GM21717 (cell line): ENCODE data around the gene ATRAID.

ENCODE experiments used
- ATAC-seq: cut with Tn5 transposase; IDR thresholded peaks from one replicate; pipeline ENCODE4 v1.9.1; 2021; ENCODE audit warnings: mild to moderate bottlenecking, moderate library complexity; ENCODE audit not compliant: unreplicated experiment

The ATRAID gene

GRCh38 chr2:27247893-27248292, 36.1 kb downstream of the ATRAID start:
- no peak for ATAC-seq

- no peak for ATAC-seq
Measured at GRCh38 chr2:27249159-27249890, 37.5 kb downstream of the ATRAID start.

DNA sequence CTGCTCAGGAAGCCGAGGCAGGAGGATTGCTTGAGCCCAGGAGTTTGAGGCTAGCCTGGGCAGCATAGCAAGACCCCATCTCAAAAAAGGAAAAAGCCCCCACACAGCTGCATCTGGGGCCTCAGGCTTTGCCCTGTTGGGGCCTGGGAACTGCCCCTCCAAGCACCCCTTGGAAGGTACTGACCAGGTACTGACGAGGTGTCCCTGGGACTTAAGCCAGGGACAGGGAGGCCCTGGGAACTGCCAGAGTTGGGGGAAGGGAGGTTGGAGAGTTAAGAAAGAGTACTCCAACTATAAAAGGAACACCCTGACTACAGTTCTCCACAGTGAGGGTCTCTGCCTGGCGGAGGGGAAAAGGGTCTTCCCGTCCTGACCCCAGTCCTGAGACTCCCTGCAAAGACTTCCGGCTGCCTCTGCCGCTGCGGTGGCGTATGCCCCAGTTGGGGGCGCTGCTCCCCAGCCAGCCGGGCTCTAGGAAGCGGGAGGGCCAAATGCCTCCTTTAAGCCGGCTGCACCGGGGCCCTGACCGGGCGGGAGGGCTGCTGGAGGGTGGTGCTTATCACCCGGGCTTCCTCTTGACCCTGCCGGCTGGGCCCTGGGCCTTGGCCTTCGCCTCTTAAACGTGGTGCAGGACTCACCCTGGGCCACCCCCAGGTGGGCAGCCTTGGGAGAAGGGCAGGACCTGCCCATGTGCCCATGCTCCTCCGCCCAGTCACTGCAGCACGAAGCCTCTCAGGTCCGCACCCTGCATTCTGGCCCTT, 38.2 kb downstream of the ATRAID start:
- no peak for ATAC-seq

GRCh38 chr2:27250652-27251379, 39.0 kb downstream of the ATRAID start:
- no peak for ATAC-seq

DNA sequence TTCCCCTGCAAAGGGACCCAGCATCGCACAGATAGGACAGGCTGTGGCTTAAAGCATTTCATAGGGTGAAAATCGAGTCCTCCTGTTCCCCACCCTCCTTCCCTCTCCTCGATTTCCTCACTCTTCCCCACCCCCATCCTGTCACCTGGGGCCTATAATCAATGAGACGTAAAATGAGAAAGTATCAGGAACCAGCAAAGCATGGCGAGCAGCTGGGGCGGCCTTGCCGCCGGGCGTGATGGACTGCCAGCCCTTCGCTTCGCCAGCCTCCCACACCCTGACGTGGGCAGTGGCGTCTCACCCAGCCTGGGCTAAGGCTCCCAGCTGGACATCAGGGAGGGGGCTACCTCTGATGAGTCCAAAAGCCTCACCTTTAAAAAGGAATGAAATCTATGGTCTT, 39.9 kb downstream of the ATRAID start:
- no peak for ATAC-seq

DNA sequence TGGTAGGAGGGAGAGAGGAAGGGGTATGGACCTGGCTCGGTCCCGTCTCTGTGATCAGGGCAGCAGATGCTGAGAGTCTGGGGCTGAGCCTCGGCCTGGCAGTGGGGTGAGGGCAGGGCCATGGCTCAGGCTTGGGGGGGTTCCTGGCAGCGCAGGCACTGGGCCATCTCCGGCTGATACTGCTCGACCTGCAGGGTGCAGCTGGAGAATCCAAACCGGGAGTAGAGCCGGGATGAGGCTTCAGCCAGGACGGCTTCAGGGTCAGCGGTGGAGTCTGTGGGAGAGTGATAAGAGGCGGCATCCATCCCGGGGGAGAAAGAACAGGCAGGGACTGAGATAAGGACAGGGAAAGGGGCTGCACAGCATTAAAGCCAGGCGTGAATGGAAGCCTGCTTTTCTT, 43.3 kb downstream of the ATRAID start:
- ATAC-seq = no peak

DNA sequence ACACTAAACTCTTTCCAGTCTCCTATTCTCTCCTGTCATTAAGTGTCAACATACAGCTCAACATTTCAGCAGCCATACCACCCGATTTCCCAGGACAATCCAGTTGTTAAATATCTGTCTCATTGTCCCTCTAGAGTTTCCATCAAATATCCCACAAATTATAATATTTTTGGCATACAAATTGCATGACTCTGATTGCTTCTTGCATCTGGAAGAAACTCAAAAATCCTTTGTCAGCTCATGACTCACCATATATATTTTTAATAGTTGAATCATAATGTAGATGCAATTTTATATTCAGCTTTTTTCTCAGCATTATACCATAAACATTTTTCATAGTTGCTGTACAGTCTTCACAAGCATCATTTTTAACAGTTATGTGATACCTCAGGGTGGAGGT, 43.8 kb downstream of the ATRAID start:
- ATAC-seq = no peak

DNA sequence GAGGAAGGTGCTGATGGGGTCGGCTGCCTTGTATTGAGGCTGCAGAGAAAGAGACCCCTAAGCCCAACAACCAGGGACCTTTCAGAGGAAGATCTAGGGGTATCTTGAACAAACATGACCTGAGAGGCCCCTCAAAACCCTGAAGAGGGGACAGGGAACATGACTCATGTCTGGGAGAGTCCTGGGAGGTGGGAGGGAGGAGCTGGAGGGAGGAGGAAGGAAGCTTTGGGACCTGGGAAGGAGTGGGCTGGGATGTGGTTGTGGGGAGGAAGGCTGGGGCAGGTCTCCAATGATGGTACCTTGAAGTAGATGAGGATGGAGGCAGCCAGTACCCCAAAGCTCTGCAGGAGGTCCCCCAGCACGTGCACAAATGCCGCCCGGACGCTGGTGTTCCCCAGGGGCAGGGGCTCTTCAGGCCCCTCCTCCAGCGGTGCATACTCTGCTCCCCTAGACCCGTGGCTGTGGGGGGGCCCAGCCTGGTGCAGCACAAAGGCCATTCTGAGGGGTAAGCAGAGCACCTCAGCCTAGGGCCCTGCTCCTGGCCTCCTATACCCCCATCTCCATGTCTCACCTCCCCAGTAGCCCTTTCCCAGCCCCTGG, 45.1 kb downstream of the ATRAID start:
- no peak for ATAC-seq

DNA sequence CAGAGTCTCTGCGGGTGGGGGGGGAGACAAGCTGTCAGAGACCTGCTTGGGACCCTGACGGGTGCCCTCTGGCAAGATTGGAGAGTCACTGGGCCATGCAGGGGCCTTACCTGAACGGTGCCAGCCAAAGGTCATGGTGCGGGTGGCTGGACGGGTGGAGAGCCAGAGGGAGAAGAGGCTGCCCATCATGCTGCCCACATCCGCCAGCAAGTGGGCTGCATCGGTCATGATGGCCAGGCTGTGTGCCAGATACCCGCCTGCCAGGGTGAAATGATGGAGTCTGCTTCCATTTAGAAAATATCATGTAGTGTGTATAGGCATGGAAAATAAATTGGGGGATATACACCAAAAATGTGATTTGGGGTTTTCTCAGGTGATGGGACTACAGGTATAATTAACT, 46.2 kb downstream of the ATRAID start:
- ATAC-seq = no peak

DNA sequence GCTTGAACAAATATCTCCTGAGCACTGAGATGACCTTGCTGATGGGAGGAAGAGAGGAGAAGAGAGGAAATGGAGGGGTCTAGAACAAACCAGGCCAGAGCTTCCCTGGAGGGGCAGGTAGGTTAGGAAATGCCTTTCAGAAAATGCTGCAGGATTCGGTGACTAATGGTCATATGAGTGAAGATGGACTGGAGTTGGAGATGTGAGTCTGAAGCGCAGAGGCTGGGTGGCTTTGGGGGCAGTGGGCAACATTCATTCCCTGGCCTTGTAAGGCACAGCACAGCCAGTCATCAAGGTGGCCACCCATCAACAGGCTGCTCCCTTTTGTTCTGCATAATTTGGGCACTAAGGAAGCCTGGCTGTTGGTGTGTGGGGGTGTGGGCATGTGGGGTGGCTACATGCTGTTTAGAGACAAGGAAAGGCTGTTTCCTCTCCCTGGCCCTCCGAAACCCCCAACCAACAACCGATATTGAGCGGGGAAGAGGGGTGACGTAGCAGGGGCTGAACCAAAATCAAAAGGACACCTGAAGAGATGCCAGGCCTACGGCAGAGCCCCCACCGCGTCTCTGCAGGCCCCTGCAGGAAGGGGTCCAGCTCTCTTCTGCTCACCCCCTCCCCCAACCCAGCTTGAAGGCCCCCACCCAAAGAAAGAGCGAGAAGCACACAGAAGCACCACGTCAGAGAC, 49.5 kb downstream of the ATRAID start:
- no peak for ATAC-seq

DNA sequence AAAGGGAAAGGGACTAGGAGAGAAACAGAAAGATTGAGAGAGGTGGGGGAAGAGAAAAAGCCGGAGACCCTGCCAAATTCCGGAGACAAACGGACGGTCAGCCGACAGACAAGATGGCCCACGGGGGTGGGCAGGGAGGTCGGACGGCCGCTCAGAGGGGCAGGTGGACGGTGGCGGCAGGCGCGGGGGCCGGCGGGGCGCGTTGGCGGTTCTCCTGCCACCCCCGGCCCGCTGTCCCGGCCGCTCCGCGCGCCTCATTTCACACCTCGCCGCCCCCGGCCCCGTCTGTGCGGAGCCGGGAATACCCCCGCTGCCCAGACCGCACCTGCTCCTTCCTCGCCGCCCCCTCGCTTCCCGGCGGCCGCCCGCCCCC, 50.1 kb downstream of the ATRAID start:
- ATAC-seq = no peak

DNA sequence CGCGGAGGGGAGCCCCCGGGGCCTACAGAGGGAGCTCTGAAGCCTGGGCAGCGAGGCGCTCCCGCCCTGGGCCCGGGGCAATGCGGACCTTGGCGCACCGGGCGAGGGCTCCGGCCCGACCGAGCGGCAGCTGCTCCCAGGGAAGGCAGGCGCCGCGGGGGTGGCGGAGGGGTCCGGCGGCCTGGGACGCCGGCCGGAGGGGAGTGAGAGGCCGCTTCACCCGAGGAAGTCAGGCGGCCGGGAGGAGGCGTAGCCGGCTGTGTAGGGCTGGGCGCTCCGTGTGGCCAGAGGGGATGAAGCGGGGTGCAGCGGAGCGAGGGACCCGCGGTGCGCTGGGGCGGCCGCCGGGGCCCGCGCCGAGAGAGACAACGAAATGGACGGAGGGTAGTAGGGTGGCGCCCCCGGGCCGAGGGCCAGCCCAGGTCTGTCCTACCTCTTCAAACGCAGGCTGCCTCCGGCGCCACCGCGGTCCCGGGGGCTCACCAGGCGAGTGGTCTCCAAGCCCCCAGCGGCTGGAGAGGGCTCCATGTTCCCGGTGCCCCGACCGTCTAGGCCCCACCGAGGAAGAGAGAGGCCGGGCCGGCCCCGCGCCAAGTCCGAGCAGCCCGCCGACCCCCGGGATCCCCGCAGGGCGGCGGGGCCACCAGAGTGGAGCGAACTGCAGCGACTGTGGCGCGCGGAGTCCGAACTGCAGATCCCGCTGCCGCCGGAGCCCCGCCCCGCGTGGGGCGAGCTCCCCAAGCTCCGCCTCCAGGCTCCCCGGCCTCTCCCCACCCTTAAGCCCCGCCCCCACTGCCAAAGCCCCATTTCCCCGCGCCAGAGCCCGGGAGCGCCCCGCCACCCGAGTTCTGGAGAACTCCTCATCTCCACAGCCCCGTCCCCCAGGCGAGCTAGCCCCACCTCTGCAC, 50.8 kb downstream of the ATRAID start, which contains the start of gene SLC30A3:
SLC30A3 (minus strand) TSS at position 669 of the 908 bp plus-strand sequence; CDS start at position 528, 141 bp downstream.
- no peak for ATAC-seq

DNA sequence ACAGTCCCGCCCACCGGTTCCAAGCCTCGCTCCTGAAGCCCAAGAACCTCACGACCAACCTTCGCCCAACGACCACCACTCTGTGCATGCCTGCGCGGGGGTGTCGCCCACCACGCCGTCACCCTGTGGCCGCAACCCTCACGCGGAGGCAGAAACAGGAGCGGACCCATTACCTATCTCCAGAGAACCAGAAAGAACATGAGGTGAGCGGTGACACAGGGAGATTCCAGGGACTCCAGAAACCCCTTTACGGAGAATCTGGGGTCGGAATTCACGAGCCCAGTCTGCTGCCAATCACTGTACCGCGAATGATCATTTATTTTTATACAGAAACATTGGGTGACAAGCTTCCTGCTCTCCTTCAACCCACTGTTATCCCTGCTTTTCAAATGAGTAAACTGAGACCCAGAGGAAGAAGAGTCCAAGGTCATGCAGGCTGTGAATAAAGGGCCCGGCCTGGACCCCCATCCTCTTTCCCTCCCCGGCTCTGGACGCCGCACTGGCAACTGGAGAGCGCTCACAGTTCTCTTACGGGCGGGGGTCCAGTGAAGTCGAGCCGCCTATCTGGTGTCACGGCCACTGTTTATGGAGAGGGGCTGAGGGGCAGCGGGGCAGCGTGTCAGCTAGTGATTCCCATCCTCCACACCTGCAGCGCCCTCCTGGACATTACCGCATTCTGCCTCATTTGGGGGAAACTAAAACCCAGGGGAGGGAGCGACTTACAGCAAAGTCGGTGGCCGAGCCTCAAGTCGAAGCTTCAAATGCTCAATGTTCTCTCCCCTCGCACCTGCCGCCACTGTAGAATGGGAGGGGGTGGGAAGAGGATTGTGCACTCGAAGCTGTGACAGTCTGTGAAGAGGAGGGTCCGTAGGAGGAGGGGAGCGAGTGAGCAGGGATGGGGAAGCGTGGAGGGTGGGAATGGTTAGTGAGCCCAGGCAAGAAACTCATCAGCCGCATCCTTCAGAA, 51.7 kb downstream of the ATRAID start:
- ATAC-seq = no peak

GRCh38 chr2:27264253-27264752, 52.5 kb downstream of the ATRAID start:
- no peak for ATAC-seq

- ATAC-seq = no peak
Measured at GRCh38 chr2:27264753-27265535, 53.1 kb downstream of the ATRAID start.

GRCh38 chr2:27265536-27265870, 53.7 kb downstream of the ATRAID start:
- ATAC-seq = no peak
